Measurements from ENCODE around the gene PXK.

GRCh38 chr3:58411851-58412830, 79.4 kb downstream of the PXK start:
- no peak for TF ChIP-seq CTCF (optimal IDR thresholded peaks at IDR 0.05 in 1 of 3, IDR thresholded peaks at IDR 0.05 in 1 of 3, conservative IDR thresholded peaks at IDR 0.05 in 1 of 3; ENCODE audit: extremely low read depth in 1 of 3, insufficient read depth in 2 of 3, low read length in 3 of 3)
- TF ChIP-seq EZH2 (IDR thresholded peaks at IDR 0.05; ENCODE audit: low read length) = no peak

Measured in keratinocyte (primary cell).